ENCODE measurements around the gene FARP1. TPM values are rescaled to one million over a fixed set of nuclear protein-coding genes. Genes with fewer than 3 reads are reported as not detected.

Gene FARP1
- total RNA-seq, 2 donors from 2014 or later, result 23.7 to 26.3 TPM

DNA sequence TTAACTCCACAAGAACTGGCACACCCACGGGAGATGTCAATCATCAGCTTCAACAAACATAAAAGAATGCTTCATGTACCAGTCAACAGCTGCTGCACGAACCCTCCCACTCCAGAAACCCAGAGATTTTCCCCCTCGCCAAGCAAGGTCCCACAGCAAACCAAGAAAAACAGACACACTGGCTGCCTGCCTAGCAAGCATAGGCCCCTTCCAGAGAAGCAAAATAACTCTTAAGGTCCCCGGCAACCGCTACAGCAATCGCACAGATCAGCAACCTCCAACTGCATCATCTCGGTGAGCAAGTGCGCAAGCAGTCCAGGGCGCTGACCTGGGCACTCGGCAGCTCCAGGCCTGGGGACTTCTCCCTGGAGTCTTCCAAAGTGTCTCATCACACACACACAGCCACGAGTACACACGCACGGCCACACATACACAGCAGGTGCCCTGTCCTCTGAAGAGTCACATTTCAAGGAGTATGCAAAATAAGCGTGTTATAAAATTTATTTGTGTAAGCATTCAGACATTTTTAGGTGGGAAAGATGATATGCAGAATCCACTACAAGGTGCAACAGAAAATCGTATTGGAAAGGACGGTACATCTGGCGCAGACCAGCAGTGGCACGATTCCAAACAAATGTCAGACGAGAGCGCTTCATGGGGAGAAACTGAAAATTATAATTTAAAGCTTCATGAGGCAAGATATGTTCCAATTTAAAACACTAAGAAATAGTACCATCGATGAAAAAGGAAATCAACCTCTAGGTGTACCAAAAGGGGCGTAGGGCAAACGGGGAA lies 309.0 kb downstream of the FARP1 start:
- peak; percentile 69 for DNase-seq
- ATAC-seq, result peak; percentile 50 to 57
- intact Hi-C loops (cut with DNase I), result loop anchor here in 1 of 2 donors (10.0 kb wide), 1 partner anchor 393 kb away; no protein-coding TSS in a partner anchor

DNA sequence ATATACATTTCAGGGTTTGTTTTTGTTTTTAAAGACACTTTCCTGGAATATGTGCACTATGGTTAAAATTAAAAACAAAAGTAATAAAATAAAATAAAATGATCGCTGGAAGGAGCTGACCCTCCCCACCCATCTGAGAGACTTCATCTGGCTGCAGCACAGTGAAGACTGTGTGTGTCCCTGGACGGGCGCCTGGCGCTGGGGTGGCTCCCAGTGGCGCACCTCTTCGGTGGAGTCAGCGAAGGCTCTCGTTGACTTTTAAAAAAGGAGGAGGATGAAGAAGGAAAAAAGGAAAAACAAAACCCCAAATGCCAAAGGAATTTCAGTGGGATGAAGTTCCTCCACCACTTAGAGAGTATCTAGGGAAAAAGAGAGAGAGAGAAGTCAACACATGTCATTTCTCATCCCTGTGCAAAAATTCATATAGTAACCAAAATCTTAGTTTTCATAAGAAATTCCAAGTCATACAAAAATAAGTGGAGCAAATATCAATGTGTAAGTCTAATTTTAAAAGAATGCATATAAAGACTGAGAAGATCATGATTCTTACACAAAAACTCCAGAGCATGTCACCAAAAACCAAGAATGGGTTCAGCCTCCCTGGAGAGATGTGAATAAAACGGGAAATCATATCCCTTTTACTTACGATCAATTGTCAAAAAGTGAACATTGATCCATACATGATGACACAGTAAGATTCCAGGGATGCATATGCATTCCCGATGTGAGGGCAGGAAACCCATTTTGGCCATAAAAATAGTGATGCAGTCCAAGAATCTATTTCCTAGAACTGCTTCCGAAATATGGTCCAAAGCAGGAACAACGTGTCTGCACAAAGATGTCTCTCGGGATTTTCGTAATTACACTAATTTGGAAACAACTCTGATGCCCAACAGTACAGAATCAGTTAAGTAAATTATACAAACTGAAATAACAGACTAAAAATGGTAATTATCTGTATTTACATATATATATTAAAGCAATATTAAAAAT lies 310.3 kb downstream of the FARP1 start:
- no peak for ATAC-seq
- intact Hi-C loops (cut with DNase I), result loop anchor here in 1 of 2 donors (10.0 kb wide), 1 partner anchor 392 kb away; no protein-coding TSS in a partner anchor
- no peak for DNase-seq

DNA sequence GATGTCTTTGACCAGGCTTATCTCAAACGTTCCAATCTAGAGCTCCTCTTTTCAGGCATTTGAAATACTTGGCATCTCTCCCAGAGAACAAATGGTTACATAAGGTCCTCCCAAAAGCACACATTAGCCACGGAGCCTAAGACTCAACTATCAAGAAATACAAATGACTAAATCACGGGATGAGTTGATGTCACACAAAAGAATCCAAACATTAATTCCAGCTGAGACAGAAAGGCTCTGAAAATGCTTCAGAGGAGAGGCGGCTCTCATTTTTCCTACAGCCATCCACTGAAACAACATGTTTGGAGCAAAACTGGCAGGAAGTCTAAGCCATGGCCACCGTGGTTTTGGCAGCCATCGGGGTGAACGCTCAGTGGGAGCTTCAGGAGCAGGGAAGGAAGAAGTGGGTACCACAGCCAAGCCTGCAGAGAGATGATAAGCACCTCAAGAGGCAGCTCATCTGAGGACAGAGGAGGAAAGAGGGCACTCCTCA lies 311.5 kb downstream of the FARP1 start:
- intact Hi-C loops (cut with DNase I), result loop anchor here in 1 of 2 donors (10.0 kb wide), 1 partner anchor 390 kb away; no protein-coding TSS in a partner anchor
- DNase-seq, result no peak

DNA sequence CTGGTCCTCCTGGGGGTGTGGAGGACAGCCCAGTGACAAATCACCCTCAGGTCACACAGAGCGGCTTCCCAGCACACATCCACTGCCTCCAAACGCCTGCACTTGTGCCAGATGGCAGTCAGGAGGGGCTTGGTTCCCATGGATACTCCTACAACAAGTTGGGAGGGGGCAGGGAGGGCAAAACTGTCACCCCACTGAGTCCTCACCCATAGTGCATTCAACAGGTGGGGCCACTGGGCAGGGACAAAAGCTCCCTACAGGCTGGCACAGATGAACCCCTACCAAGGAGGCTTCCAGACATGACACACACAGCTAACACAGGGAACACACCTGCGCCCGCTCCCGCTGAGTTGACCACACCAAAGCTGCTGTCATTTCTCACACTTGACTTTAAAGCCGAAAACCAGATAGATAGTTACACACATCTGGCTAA lies 313.5 kb downstream of the FARP1 start:
- intact Hi-C loops (cut with DNase I), result loop anchor here in 1 of 2 donors (10.0 kb wide), 1 partner anchor 388 kb away; no protein-coding TSS in a partner anchor
- peak in 1 of 2 donors; percentile 5 for ATAC-seq
- DNase-seq, result no peak

More for the DNA sequence above, 311.5 kb downstream of the FARP1 start:
- peak; percentile 54 to 64 for ATAC-seq

DNA sequence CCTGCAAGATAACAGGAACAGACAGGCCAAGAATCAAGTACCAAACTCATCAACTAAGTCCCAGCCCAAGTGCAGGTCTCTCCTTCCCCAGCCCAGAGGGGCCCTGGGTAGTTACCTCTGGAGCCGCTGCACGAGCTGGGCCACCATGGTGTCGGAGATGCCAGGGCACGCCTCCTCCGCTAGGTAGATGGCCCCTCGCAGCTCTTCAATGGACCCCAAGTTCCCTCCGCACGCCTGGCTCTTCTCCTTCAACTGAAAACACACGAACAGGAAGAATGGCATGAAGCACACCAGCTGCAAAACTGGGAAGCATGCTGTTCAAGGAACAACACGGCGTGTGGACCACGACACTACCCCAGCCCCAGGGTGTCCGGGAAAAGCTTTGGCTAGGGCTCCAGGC lies 314.2 kb downstream of the FARP1 start:
- ATAC-seq (no peak), DNase-seq (peak; percentile 10)
- intact Hi-C loops (cut with DNase I), result loop anchor here in 1 of 2 donors (10.0 kb wide), 1 partner anchor 388 kb away; no protein-coding TSS in a partner anchor

DNA sequence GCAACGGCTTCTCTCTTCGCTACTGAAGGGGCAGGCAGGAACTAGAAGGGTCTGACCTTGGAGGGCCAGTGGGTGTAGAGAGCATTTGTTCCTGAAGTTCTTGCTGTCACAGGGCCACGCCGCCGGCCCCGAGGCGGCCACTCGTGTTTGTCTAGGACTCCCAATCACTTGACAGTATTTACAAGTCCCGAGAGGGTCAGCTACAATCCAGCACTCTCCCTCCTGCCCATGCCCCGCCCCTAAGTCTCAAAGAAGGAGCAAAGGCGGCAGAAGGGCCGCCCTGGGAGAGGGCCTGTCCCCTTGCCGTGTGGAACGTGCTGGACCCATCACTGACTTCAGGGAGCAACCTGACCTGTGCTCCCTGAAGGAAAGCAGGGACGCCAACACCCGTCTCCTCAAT lies 315.5 kb downstream of the FARP1 start:
- DNase-seq (peak; percentile 13), ATAC-seq (no peak)
- intact Hi-C loops (cut with DNase I), result loop anchor here in 1 of 2 donors (10.0 kb wide), 1 partner anchor 386 kb away; no protein-coding TSS in a partner anchor

DNA sequence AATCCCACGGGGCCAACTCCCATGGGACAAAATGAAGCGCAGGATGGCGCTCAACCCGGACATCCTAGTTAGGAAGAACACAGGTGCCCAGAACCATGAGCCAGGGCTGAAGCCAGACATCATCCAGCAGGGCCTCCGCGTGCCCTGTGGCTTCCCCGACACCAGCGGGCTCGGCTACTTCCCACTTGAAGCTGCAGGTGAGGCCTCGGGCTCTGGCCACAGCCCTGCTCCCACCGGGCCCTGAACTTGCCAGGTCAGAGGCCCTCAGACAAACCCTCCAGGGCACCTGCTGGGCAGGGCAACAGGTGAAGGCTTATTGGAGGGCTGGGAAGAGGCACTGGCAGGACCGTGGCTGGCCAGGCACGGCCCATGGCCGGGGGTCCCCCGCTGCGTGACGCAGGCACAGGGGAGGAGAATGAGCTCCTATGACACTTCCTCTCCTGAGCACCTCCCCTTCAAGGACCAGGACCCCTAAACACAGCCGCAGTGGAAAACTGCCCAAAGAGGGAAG lies 316.3 kb downstream of the FARP1 start:
- peak; percentile 13 for DNase-seq
- intact Hi-C loops (cut with DNase I), result loop anchor here in 1 of 2 donors (10.0 kb wide), 1 partner anchor 386 kb away; no protein-coding TSS in a partner anchor
- ATAC-seq, result no peak

DNA sequence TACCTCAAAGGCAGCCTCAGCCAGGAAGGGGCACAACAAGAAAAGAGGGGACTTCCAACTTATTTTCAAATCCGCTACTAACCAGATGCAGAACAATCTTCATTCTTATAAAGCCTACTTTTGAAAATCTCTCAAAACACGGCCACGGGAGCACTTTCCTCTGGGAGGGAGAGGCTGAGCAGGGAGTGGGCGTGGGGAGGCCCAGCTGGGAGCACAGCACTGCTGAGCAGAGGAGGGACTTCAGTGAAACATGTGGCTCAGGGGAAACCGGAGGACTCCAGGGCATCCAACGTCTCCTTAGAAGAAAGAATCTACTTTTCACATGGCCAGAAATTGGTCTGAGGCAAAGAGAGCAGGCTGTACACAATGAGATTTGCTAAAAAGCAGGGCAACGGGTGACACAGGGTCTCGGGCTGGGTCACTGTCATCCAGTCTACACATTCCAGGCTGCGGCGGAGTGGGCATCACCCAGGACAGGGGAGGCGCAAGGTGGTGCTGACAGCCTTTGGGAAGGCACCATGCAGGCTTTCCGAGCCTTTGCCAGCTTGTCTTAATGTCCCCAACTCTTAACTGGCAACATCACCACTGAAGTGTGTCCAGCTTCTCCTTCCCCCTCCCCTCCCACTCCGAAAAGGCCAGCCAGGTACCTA lies 317.0 kb downstream of the FARP1 start:
- intact Hi-C loops (cut with DNase I), result loop anchor here in 1 of 2 donors (10.0 kb wide), 1 partner anchor 385 kb away; no protein-coding TSS in a partner anchor
- DNase-seq (peak; percentile 16), ATAC-seq (no peak)

DNA sequence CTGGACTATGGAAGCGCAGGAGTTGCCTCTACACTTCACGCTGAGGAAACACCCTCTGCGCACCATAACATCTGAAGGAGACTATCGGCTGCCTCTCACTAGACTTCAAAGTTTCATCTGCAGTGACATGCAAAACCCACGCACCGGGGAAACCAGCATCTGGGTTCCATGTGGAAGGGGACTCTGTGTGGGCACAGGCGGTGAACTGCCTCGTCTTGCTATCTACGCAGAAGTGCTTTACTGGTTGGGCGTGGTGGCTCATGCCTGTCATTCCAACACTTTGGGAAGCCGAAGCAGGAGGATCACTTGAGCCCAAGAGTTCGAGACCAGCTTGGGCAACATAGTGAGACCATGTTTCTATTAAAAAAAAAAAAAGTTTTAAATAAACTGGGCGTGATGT lies 317.6 kb downstream of the FARP1 start:
- ATAC-seq, result no peak
- DNase-seq, result peak; percentile 19
- intact Hi-C loops (cut with DNase I), result no loop called here

DNA sequence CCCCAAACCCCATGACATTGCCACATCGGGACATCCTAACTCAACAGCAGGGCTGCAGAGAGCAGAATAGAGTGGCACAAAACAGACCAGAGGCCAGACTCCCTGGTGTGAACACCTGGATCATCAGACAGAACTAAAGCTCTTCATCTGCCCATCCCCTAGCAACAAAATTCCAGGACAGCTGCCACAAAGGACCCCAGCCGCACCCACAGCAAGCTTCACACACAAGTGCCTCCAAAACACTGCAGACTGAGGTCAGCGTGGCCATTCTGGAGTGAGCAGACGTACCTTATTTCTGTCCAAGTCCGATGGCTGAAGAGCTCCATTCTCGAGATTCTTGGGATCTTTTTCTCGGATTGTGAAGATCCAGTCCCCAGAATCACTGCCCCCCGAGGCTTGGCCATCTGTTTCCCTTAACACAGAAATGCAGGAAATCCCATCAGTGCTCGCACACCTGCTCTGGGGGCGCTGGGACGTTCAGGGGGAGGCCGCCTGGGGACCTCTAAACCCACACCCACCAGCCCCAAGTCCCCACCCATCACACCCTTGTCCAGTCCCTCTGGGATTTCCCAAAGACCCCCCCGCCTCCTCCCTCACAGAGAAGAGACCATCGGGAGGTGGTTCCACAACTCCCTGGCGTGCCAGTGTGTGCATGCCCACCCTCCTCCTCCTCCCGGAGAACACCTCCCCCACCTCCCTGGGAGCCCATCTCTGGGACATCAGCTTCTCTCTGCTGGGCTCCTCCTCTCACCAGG lies 318.8 kb downstream of the FARP1 start:
- intact Hi-C loops (cut with DNase I), result no loop called here
- DNase-seq (peak; percentile 13), ATAC-seq (no peak)

DNA sequence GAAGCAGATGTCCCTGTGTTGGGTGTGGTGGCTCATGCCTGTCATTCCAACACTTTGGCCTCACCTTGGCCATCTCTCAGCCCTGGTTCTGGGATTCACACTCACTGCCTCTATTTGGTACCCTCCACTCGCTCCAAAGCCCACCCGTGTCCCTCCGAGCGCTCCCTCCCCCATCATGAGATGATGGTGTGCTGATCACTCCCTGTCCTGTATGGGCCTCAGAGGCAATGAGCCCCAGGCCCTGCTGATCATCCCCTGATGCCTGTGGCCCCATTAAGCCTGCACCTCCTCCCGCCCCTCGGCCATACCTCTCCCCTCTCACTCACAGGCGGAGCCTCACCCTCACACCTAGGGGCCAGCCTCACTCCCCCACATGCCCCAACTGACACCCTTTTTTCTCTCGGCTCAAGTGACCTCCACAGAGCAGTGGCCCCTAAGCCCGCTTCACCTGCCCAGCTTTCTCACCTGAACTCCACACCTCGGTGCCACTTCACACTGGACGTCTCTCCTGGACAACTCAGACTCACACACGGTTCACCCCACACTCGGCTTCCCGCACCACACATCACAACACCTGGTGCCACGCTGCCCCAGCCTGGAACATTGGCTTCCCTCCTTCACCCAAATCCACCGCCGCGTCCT lies 319.5 kb downstream of the FARP1 start:
- ATAC-seq (no peak), DNase-seq (peak; percentile 6)

DNA sequence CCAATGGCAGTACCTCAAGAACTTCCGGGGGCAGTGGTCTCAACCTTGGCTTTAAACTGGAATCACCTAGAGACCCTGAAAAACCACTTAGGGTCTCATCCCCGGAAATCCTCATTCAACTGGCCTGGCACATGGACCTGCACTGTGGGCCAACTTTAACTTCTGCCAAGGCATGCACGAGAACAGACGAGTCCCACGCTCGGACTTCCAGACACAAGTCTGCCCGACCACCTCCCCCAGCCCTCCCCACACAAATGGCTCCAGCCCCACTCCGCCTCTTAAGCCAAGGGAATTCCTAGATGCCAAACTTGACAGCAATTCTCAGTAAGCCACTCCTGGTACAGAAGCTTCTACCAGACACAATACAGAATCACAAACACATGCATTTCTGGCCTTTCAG lies 320.1 kb downstream of the FARP1 start:
- DNase-seq (no peak), ATAC-seq (peak in 1 of 2 donors; percentile 13)
- intact Hi-C loops (cut with DNase I), result no loop called here

More for the DNA sequence above, 319.5 kb downstream of the FARP1 start:
- intact Hi-C loops (cut with DNase I), result no loop called here

DNA sequence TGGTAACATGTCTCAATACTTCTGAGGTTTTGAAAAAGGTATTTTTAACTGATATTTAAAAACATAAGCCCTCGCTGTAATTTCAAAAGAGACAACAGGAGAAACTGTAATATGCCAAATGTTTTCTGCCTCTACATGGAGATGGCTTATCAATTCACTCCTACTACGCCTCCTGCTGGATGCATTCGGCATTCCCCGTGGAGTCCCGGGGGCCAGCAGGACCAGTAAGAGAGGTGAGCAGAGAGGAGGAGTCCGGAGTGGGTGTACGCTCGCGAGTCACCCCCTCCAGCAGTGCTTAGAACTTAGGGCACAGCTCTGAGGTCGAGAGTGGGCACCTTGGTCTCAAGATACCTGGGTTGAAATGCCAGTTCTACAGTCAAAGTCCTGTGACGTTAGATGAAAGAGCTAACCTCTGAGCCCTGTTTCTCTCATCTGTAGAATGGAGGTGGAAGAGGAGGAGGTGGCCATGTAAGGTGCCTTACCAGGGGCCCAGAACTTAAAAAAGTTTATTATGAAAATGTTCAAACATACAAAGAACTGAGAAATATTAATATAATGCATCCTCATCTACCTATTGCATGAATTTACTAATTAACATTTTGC lies 323.8 kb downstream of the FARP1 start:
- ATAC-seq (peak in 1 of 2 donors; percentile 38), DNase-seq (no peak)
- intact Hi-C loops (cut with DNase I), result no loop called here

DNA sequence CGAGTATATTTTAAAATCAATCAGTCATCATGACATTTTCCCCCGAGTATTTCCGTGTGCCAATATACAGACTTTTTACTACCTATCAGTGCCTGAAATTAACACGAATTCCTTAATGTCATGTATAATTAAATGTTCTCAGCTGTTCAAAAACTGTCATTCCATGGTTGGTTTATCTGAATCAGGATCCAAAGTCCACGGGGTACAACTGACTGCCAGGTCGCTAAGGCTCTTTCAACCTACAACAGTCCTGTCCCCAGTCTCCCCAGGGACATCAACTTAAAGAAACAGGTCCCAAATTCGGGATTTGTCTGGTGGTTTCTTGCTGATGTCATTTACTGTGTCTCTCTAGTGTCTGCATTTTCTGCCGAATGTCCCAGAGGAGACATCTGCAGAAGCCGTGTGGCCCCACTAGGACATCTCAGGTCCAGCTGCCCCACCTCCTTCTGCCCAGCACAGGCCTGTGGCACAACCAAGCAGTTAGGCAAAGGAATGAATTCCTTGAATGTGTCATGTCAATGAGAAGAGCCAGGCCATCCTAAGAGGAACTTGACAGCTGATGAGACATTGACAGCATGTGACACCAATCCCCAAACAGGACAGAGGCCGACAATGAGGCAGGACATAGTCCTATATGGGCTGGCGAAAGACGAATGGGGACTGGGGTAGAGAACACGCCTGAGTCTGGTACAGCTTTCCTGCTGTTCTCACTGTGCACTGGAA lies 324.5 kb downstream of the FARP1 start:
- ATAC-seq, result peak; percentile 82 to 83
- DNase-seq, result no peak
- intact Hi-C loops (cut with DNase I), result no loop called here

DNA sequence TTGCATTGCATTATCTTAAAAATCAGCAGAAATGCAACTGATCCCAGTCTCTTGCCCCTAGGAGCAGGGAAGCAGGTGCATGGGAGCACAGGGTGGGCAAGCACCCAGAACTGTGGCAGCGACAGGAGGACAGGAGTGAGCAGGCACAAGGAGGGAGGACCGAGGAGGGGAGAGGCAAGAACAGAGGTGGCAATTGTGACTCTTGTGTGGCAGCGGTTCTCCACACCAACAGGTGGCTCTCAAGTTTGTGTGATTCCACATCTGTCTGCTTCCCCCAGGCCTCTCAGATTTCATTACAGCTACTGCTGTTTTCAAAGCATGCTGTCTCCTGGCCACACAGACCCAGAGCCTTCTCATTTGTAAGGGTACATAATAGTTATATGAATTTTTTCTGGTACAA lies 325.5 kb downstream of the FARP1 start:
- ATAC-seq (no peak), DNase-seq (no peak)
- intact Hi-C loops (cut with DNase I), result no loop called here

DNA sequence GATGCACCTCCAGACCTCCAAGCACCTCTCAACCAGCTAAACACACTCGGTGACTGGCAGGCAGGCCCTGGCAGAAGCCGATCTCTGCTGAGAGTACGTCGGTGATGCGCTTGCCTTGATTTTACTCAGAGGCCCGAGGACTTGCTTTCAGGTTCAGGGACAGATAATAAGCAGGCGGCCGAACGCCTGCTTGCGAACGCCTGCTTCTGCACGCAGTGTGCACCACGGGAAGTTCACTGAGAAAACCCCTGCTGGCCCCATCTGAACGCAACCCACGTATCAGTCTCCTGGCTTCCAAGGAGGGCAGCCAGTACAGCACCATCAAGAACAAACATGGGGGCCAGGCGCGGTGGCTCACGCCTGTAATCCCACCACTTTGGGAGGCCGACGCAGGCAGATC lies 326.0 kb downstream of the FARP1 start:
- DNase-seq, result no peak
- intact Hi-C loops (cut with DNase I), result no loop called here
- no peak for ATAC-seq
